HG03432 (cell line): ENCODE data around the gene TBC1D16.
A peak's percentile ranks its signal among the peaks of the same experiment; 100 is the strongest.
"Not testable (repeated sequence)": the region's sequence is repeated elsewhere in the genome, so short reads cannot be mapped to it uniquely, and the experiment has no call there.

Source experiments
- ATAC-seq: cut with Tn5 transposase; IDR thresholded peaks from one replicate; pipeline ENCODE4 v1.9.1; 2021; ENCODE audit warnings: mild to moderate bottlenecking, moderate library complexity; ENCODE audit not compliant: unreplicated experiment

The TBC1D16 gene

DNA sequence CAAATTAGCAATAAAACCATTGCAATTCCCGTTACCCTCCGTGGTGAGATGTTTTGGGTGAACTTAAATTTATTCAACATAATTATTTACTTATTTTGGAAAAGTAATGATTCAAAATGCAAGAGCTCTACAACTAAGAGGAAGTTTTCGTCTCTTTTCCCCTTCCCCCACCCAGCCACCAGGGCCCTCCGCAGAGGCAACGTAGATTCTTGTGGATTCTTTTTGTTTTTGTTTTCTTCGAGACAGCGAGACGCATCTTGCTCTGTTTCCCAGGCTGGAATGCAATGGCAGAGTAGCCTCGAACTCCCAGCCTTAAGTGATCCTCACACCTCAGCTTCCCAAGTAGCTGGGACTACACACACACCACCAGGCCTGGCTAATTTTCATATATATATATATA is 19.9 kb upstream of the TBC1D16 start:
- ATAC-seq: no peak

- no peak for ATAC-seq
Observed at GRCh38 chr17:80053102-80053501, 17.4 kb upstream of the TBC1D16 start.

- ATAC-seq: no peak
Observed at GRCh38 chr17:80051681-80052080, 16.0 kb upstream of the TBC1D16 start.

DNA sequence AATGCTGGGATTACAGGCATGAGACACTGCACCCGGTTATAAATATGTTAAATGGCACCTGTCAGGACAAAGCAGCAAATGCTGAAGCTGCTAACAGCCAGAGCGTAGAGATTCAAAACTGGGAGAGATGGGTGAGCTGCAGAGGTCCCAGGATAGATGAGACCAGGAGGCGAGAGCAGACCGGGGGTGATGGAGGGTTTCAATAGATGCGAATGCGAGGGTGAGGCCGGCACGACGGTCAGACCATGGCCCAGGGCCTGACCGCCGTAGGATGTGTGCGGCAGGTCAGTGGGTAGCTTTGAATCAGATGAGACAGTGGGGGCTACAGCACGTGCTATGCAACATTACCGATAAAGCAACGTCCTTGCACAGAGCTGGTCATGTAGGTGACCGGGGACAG is 15.0 kb upstream of the TBC1D16 start:
- ATAC-seq: no peak

GRCh38 chr17:80049986-80050385 is 14.3 kb upstream of the TBC1D16 start:
- ATAC-seq: no peak

DNA sequence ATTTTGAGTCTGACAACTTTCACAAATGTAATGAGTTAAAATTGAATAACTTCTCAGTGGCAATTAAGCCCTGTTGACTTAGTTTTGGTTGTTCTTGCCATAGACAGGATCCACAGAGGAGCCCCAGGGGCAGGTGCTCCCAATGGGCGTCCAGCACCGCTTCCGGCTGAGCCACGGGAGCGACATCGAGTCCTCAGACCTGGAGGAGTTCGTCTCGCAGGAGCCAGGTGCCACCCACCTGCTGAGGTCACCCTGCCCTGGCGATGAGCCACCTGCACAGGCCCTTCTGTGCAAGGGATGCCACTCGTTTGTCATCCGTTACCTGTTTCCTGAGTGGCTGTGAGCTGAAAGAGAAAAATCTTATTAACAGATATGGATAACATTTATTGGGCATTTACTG is 11.5 kb upstream of the TBC1D16 start:
- no peak for ATAC-seq

GRCh38 chr17:80046709-80047108 is 11.0 kb upstream of the TBC1D16 start:
- not testable (repeated sequence) for ATAC-seq

GRCh38 chr17:80045703-80046102 is 10.0 kb upstream of the TBC1D16 start:
- ATAC-seq: no peak

DNA sequence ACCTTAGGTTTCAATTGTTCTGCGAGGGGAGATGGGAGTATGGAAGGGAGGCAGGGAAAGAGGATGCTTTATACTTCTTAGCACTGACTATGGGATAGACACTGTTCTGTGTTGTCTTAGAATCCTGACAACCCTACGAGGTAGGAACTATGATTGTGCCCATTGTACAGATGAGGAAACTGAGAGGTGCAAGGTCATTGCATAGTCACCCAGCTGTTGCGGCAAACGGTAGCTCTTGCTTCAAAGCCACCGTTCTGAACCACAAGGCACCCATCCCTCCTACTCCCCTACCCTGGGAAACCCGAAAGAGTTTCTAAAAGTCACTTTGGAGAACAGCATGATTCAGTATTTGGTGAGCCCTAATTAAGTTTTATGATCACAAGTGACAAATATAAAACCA is 8.3 kb upstream of the TBC1D16 start:
- ATAC-seq: no peak

- ATAC-seq: no peak
Observed at GRCh38 chr17:80036715-80037477, 1.2 kb upstream of the TBC1D16 start.

DNA sequence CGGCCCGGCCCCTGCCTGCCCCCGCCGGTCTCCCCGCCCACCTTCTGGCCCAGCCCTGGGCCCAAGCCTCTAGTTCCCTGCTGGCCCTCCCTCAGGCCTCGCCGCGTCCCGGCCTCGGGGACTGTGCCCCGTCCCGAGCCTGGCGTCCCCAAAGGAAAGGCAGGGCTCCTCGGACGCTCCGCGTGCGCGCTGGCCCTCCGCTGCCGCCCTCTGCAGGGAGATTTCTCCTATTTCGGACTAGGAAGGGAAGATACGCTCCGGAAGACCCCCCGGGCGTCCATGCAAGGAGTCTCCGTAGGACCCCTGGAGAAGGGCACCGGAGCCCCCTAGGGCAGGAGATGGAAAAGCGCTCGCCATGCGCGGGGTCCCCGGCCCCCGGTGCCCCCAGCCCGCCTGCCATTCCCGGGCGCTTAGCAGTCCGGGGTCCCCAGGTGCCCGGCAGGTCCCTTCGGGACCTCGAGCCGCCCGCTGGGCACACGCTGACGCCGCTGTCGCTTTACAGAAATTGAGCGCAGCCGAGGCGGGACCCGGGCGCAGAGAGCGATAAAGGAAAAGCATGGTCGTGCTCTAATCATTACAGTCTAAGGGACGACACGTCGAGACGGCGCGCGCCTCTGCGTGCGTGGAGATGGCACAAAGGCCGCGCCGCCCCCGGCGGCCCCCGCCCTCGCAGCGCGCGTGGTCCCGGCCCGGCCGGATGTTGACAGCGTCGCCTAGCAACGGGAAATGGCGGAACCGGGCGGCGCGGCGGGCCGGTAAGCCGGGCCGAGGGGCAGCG is 454 bp upstream of the TBC1D16 start, which contains the start of gene CCDC40:
TSS of gene CCDC40 (plus strand) at position 706 of the 778 bp plus-strand sequence. CDS start at position 727, 21 bp downstream.
- ATAC-seq: peak; percentile 66

GRCh38 chr17:80034791-80035686 is 633 bp downstream of the TBC1D16 start:
- peak; percentile 29 for ATAC-seq

GRCh38 chr17:80033840-80034239 is 1.8 kb downstream of the TBC1D16 start:
- ATAC-seq: no peak

DNA sequence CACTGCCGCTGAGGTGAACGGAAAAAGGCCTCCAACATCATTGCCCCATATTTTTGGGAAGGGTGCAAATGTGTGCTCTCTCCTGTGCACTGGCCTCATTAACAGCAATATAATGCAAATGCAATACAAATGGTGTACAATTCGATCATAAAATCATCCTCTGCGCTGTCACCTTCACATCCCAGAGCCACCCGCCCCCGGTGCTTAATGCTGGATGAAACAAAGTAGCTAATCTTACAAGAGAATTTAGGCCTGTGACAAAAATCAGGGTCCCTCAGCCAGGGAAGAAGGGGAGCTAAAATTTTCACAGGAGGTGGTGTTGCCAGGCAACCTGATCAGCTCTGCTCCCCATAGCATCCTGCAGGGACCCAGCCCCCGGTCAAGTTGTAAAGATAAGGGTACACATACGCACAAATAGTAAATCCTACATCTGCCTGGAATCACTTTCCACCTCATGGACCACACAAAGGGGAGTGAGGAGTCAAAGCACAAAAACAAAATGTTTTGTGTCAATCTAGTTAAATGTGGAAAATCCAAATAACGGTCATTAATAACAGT is 3.0 kb downstream of the TBC1D16 start:
- ATAC-seq: no peak

GRCh38 chr17:80031691-80032430 is 3.8 kb downstream of the TBC1D16 start:
- no peak for ATAC-seq

DNA sequence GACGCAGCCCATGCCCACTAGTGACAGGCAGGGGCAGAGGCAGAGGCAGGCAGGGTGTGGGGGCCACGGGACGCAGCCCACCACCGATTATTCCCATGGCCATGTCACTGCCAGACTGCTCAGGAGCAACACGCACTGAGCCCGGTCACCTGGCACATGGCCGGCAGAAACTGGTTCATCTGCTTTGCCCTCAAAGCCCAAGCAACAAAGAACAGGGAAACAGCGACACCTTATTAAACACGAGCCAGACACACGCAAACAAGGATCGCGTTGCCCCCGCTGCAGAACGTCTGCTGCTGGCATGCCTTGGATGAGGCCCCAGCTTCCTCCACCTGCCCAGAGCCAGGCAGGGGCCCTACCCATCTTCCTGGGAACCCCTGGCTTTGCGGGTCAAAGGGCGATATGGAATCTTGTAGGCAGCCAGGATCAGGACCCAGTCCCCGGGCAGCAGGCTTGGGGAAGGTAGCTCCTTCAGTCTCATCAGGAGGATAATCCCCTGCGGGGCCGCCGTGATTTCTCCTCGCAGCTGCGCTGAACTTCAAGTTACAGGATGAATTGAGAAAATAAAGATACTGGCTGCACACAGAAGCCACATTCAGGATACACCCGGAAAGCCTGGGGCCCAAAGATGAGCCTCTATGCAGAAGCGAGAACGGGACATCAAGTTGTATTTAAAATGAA is 4.8 kb downstream of the TBC1D16 start:
- no peak for ATAC-seq

DNA sequence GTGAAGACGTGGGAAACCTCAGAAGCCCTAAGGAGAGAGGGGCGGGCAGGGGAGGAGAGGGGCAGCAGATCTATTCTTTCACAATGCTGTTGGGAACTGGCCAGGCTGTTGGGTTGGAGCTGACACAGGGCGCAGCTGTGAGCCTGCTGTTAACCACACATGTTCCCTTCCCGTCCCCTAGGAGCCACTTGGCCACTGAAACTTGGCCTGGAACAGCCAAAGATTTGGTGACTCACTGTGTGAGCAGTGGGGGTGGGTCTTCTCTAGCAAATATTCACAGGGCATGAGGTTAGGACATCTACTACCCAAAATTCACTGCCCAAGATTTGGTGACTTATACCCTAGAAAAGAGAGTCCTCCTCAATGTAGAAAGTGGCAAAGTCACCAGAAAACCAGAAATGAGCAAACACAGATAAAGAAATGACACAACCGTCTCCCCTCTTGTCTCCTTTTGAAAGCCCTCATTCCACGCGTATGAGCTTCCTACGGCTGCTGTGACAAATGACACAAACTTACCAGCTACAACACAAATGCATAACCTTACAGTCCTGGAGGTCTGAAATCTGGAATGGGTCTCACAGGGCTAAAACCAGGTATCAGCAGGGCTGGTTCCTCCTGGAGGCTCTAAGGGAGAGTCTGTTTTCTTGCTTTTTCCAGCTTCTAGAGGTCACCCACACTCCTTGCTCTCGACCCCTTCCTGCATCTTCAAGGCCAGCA is 6.3 kb downstream of the TBC1D16 start:
- ATAC-seq: no peak

GRCh38 chr17:80028030-80028429 is 7.6 kb downstream of the TBC1D16 start:
- ATAC-seq: no peak

DNA sequence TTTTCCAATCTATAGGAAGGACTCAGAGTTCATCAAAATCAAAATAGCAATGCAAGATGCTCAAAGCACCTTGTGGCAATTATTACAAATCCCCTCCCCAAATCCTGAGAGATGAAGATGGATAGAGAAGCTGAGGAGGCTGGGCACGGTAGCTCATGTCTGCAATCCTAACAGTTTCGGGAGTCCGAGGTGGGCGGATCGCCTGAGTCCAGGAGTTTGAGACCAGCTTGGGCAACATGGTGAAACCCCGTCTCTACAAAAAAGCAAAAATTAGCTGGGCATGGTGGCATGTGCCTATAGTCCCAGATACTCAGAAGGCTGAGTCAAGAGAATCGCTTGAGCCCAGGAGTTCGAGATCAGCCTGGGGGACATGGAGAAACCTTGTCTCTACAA is 8.6 kb downstream of the TBC1D16 start:
- no peak for ATAC-seq
